ENCODE measurements around the gene MRAP. TPM values are rescaled to one million over a fixed set of nuclear protein-coding genes. Genes with fewer than 3 reads are reported as not detected.

MRAP gene
- polyA plus RNA-seq, 3 donors: not detected

GRCh38 chr21:32347351-32347750 lies 48.7 kb downstream of the MRAP start:
- Histone ChIP-seq H3K79me2 (ENCODE audit: insufficient read depth, low read length) (no peaks in the 10 kb centered on the region), H3K9me3 (replicated peaks in 1 of 2; ENCODE audit: control insufficient read depth in 1 of 2, insufficient read depth in 1 of 2, low read length in 2 of 2) (peaks cover 27 to 34% of the 10 kb centered on the region in 2 donors), H3K27ac (ENCODE audit: low read depth in 1 of 2, low read length in 2 of 2) (no peak overlapping the region), H3K27me3 (ENCODE audit: control insufficient read depth in 2 of 2, insufficient read depth in 2 of 2, low read length in 2 of 2) (no peaks in the 10 kb centered on the region), H3K4me1 (ENCODE audit: control insufficient read depth in 1 of 2, insufficient read depth in 2 of 2, low read length in 2 of 2) (no peaks in the 10 kb centered on the region), H3K36me3 (replicated peaks in 1 of 2; ENCODE audit: control insufficient read depth in 1 of 2, insufficient read depth in 2 of 2, low read length in 2 of 2) (peaks cover 95 to 100% of the 10 kb centered on the region in 2 donors), H3K9ac (ENCODE audit: insufficient read depth, low read length, poor library complexity, severe bottlenecking) (no peak overlapping the region), H3K4me3 (replicated peaks in 1 of 3; ENCODE audit: low read depth in 2 of 3, low read length in 3 of 3) (no peak overlapping the region), H2AFZ (ENCODE audit: insufficient read depth, low read depth, low read length, poor library complexity, severe bottlenecking) (no peak overlapping the region), H3K4me2 (replicated peaks; ENCODE audit: extremely low read depth, low read length, poor library complexity, severe bottlenecking) (no peak overlapping the region), H4K20me1 (ENCODE audit: insufficient read depth, low read length) (no peaks in the 10 kb centered on the region)
- H3K27me3 Mint-ChIP-seq (ENCODE audit: low read depth in 3 of 3): peaks cover 0 to 2% (median 0%) of the 10 kb centered on the region in 3 donors
- WGBS (ENCODE audit: insufficient coverage): over 99% methylated on average over 11 of the region's 12 CpGs
- H3K4me3 Mint-ChIP-seq: no peak overlapping the region
- no peak for TF ChIP-seq CTCF (IDR thresholded peaks at IDR 0.05)
- H3K4me1 Mint-ChIP-seq: no peaks in the 10 kb centered on the region
- no peak for DNase-seq
- peaks cover 16 to 29% (median 21%) of the 10 kb centered on the region in 7 donors for H3K9me3 Mint-ChIP-seq
- H3K36me3 Mint-ChIP-seq: peaks cover 90 to 100% of the 10 kb centered on the region in 2 donors
- H3K27ac Mint-ChIP-seq: peak overlapping the region in 1 of 7 donors; percentile 13
- intact Hi-C loops (cut with micrococcal nuclease): no loop called here

DNA sequence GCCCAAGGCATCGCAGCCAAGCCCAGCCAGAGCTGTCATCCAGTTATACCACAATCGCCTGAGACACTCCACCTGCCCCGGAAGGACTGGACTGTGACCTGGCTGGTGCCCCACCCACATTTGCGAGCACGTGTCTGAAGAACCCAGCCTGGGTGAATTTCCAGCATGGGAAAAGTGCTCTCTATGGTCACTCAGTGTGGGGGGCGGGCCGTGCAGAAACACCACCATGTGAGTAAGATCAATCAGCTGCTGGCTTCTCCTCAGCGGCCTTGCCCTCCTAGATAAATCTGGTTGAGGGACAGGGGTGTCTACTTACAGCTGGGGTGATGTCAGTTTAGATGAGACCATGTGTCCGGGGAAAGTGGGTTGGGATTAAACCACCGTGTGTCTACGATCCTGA lies 49.3 kb downstream of the MRAP start:
- no peak for DNase-seq
- intact Hi-C loops (cut with micrococcal nuclease): no loop called here
- 99% methylated on average over 8 of the region's 11 CpGs for WGBS (ENCODE audit: insufficient coverage)
- H3K27ac Mint-ChIP-seq: peak overlapping the region in 2 of 7 donors; percentile 13 to 22
- peaks cover 16 to 29% (median 21%) of the 10 kb centered on the region in 7 donors for H3K9me3 Mint-ChIP-seq
- no peaks in the 10 kb centered on the region for H3K27me3 ChIP-seq (ENCODE audit: control insufficient read depth in 2 of 2, insufficient read depth in 2 of 2, low read length in 2 of 2)
- H2AFZ ChIP-seq (ENCODE audit: insufficient read depth, low read depth, low read length, poor library complexity, severe bottlenecking): no peak overlapping the region
- peaks cover 91 to 100% of the 10 kb centered on the region in 2 donors for H3K36me3 Mint-ChIP-seq
- no peak for TF ChIP-seq CTCF (IDR thresholded peaks at IDR 0.05)
- H3K4me3 ChIP-seq (replicated peaks in 1 of 3; ENCODE audit: low read depth in 2 of 3, low read length in 3 of 3): no peak overlapping the region
- H3K9ac ChIP-seq (ENCODE audit: insufficient read depth, low read length, poor library complexity, severe bottlenecking): no peak overlapping the region
- H3K79me2 ChIP-seq (ENCODE audit: insufficient read depth, low read length): no peaks in the 10 kb centered on the region
- H4K20me1 ChIP-seq (ENCODE audit: insufficient read depth, low read length): no peaks in the 10 kb centered on the region
- H3K4me2 ChIP-seq (replicated peaks; ENCODE audit: extremely low read depth, low read length, poor library complexity, severe bottlenecking): no peak overlapping the region
- H3K36me3 ChIP-seq (replicated peaks in 1 of 2; ENCODE audit: control insufficient read depth in 1 of 2, insufficient read depth in 2 of 2, low read length in 2 of 2): peaks cover 96 to 100% of the 10 kb centered on the region in 2 donors
- H3K4me3 Mint-ChIP-seq: no peak overlapping the region
- H3K27me3 Mint-ChIP-seq (ENCODE audit: low read depth in 3 of 3): peaks cover 0 to 2% (median 0%) of the 10 kb centered on the region in 3 donors
- no peaks in the 10 kb centered on the region for H3K4me1 ChIP-seq (ENCODE audit: control insufficient read depth in 1 of 2, insufficient read depth in 2 of 2, low read length in 2 of 2)
- H3K27ac ChIP-seq (ENCODE audit: low read depth in 1 of 2, low read length in 2 of 2): no peak overlapping the region
- H3K4me1 Mint-ChIP-seq: no peaks in the 10 kb centered on the region
- H3K9me3 ChIP-seq (replicated peaks in 1 of 2; ENCODE audit: control insufficient read depth in 1 of 2, insufficient read depth in 1 of 2, low read length in 2 of 2): peaks cover 27 to 34% of the 10 kb centered on the region in 2 donors

Data from CD14-positive monocyte (primary cell).